HG03432 (cell line): Measurements from ENCODE around the gene PDXP.

Experiments used
- ATAC-seq: cut with Tn5 transposase; IDR thresholded peaks from one replicate; pipeline ENCODE4 v1.9.1; 2021; ENCODE audit warnings: mild to moderate bottlenecking, moderate library complexity; ENCODE audit not compliant: unreplicated experiment

Gene PDXP

GRCh38 chr22:37627545-37627944, 31.0 kb upstream of the PDXP start:
- ATAC-seq: no peak

- no peak for ATAC-seq
These were observed 29.7 kb upstream of the PDXP start for GRCh38 chr22:37628830-37629229.

GRCh38 chr22:37629928-37630327, 28.6 kb upstream of the PDXP start:
- no peak for ATAC-seq

GRCh38 chr22:37630839-37631435, 27.6 kb upstream of the PDXP start:
- no peak for ATAC-seq

- ATAC-seq: no peak
These were observed 26.9 kb upstream of the PDXP start for GRCh38 chr22:37631448-37632173.

- ATAC-seq: peak; percentile 8
These were observed 26.1 kb upstream of the PDXP start for GRCh38 chr22:37632174-37633088.

- peak; percentile 40 for ATAC-seq
These were observed 25.4 kb upstream of the PDXP start for GRCh38 chr22:37633089-37633624.

- ATAC-seq: peak; percentile 55
These were observed 24.7 kb upstream of the PDXP start for GRCh38 chr22:37633625-37634416.

GRCh38 chr22:37634417-37634924, 24.1 kb upstream of the PDXP start:
- ATAC-seq: no peak

- no peak for ATAC-seq
These were observed 23.4 kb upstream of the PDXP start for GRCh38 chr22:37635157-37635556.

GRCh38 chr22:37636186-37636948, 22.2 kb upstream of the PDXP start:
- no peak for ATAC-seq

- no peak for ATAC-seq
These were observed 21.6 kb upstream of the PDXP start for GRCh38 chr22:37636949-37637273.

GRCh38 chr22:37638391-37639069, 20.0 kb upstream of the PDXP start:
- ATAC-seq: no peak

GRCh38 chr22:37639070-37639760, 19.3 kb upstream of the PDXP start, which contains the start of gene SH3BP1:
SH3BP1 (plus strand) TSS chr22:37639669; CDS start chr22:37639788, 119 bp downstream.
- peak; percentile 31 for ATAC-seq

GRCh38 chr22:37639771-37640590, 18.5 kb upstream of the PDXP start:
- ATAC-seq: no peak

GRCh38 chr22:37640591-37641560, 17.6 kb upstream of the PDXP start:
- ATAC-seq: no peak
